Right cardiac atrium (tissue), 5 donors: Measurements from ENCODE around the gene WTAP. TPM values are rescaled to one million over a fixed set of nuclear protein-coding genes. Genes with fewer than 3 reads are reported as not detected.
"Not testable (repeated sequence)": the region's sequence is repeated elsewhere in the genome, so short reads cannot be mapped to it uniquely, and the experiment has no call there.

ENCODE experiments used
- ATAC-seq, 2 donors: fragments of 200-7000 bp; cut with Tn5 transposase; one replicate each; pipeline versions ENCODE4 v1.8.0 to v1.9.1; 2020; ENCODE audit warnings: moderate library complexity in 2 of 2, mild to moderate bottlenecking in 1 of 2
- DNase-seq, 3 donors: peaks; one replicate each; pipeline ENCODE4 v3.0.0-alpha.2; 2020
- H3K27ac ChIP-seq: one replicate; pipeline ENCODE4 v1.5.1; 2013; ENCODE audit warnings: mild to moderate bottlenecking, low read length, control low read depth, moderate library complexity
- H3K27me3 ChIP-seq: one replicate; pipeline ENCODE4 v1.6.1; 2013; ENCODE audit not compliant: control insufficient read depth, insufficient read depth
- H3K4me1 ChIP-seq: one replicate; pipeline ENCODE4 v1.6.1; 2013; ENCODE audit warnings: low read length; ENCODE audit not compliant: control insufficient read depth, insufficient read depth
- H3K4me3 ChIP-seq: one replicate; pipeline ENCODE4 v1.5.1; 2013; ENCODE audit warnings: low read length, control low read depth
- H3K9me3 ChIP-seq: one replicate; pipeline ENCODE4 v1.6.1; 2013; ENCODE audit warnings: low read length; ENCODE audit not compliant: control insufficient read depth
- WGBS: extraction: QIAGEN DNeasy Blood & Tissue Kit; methylation state at CpG from one replicate; pipeline ENCODE4 v1.1.7; 2013; 5-methylcytosine and 5-hydroxymethylcytosine counted together
- intact Hi-C, 4 donors: fragments of 100-400 bp; cut with DNase I; formaldehyde crosslinking; loops; one replicate each; pipeline versions ENCODE4 v1.11.0 to v1.14.0; 2022 to 2023
- polyA plus RNA-seq: library from polyadenylated mRNA; stranded (reverse); fragments of 200-250 nt; gene quantifications from one replicate; pipeline ENCODE4 v1.2.3, GENCODE V29; 2013
- total RNA-seq, 4 donors: library from RNA; stranded (reverse); fragmentation: NEBNext Ultra II Directional; extraction: Animal tissue kit (Norgen Biotek cat#: 25700); gene quantifications; one replicate each; pipeline ENCODE4 v1.2.1, GENCODE V29; 2021
- donor health status: healthy with polysubstance abuse.
- donor health status: DM: no; HTN: yes; CAD: no.
- donor health status: DM: no; HTN: no; CAD: no.
- donor health status: DM: no; HTN: yes; CAD: no; lungs with severe emphysema.
- donor health status: DM: yes; HTN: yes; CAD: no.

The WTAP gene
- total and polyA plus RNA-seq, 5 donors = 46.1 to 61.0 (median 56.1) TPM

DNA sequence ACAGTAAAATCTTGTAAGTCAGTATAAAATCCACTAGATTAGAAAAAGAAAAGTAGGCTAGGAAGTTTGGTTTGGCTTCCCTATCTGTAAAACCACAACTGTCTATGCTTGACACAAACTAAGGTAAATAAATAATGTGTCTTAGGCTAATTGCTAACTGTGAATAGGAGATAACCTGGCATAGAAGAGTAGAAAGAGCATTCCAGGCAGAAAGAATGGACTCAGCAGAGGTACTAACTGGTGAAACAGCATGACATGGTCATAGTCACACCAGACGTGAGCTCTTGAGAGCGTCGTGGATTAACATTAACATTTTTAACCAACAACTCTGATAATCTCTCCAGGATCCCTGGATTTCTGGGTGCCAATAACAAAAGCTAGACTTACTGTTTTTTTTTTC, 8.7 kb upstream of the WTAP start:
- Histone ChIP-seq H3K4me3 (no peak overlapping the region), H3K27me3 (no peaks in the 10 kb centered on the region), H3K4me1 (peaks cover 14% of the 10 kb centered on the region), H3K27ac (no peak overlapping the region), H3K9me3 (no peaks in the 10 kb centered on the region)
- no peak for ATAC-seq
- intact Hi-C loops = no loop called here
- 69% methylated on average over 3 of the region's 3 CpGs for WGBS
- no peak for DNase-seq

GRCh38 chr6:159719287-159719686, 8.0 kb upstream of the WTAP start:
- WGBS = 96% methylated on average over 7 of the region's 7 CpGs
- no peak for ATAC-seq
- DNase-seq = no peak
- Histone ChIP-seq H3K4me3 (no peak overlapping the region), H3K27ac (no peak overlapping the region), H3K9me3 (no peaks in the 10 kb centered on the region), H3K4me1 (peaks cover 14% of the 10 kb centered on the region), H3K27me3 (no peaks in the 10 kb centered on the region)
- intact Hi-C loops = no loop called here

DNA sequence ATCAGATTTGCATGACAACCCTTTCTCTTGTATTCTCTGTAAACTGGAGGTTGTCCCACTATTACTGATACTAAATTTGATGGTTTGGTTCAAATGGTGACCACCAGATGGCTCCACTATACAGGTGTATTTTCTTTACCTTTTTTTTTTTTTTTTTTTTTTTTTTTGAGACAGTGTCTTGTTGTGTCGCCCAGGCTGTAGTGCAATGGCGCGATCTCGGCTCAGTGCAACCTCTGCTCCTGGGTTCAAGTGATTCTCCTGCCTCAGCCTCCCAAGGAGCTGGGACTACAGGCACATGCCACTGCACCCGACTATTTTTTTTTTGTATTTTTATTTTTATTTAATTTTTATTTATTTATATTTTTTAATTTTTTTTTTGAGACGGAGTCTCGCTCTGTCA, 6.6 kb upstream of the WTAP start:
- 75% methylated on average over 7 of the region's 7 CpGs for WGBS
- H3K27ac ChIP-seq = no peak overlapping the region
- no peak overlapping the region for H3K4me3 ChIP-seq
- H3K9me3 ChIP-seq = no peaks in the 10 kb centered on the region
- intact Hi-C loops = no loop called here
- no peaks in the 10 kb centered on the region for H3K27me3 ChIP-seq
- H3K4me1 ChIP-seq = peaks cover 8% of the 10 kb centered on the region
- ATAC-seq = no peak
- no peak for DNase-seq

- intact Hi-C loops, H3K27me3 ChIP-seq, H3K4me3 ChIP-seq, H3K27ac ChIP-seq, H3K9me3 ChIP-seq, DNase-seq, H3K4me1 ChIP-seq, ATAC-seq: not testable (repeated sequence)
- WGBS = 96% methylated on average over 3 of the region's 3 CpGs
Observed at GRCh38 chr6:159721981-159722380, 5.3 kb upstream of the WTAP start.

- no peaks in the 10 kb centered on the region for H3K4me1 ChIP-seq
- intact Hi-C loops = no loop called here
- no peak for ATAC-seq
- no peak for DNase-seq
- H3K9me3 ChIP-seq = no peaks in the 10 kb centered on the region
- no peak overlapping the region for H3K27ac ChIP-seq
- no peaks in the 10 kb centered on the region for H3K27me3 ChIP-seq
- no peak overlapping the region for H3K4me3 ChIP-seq
Observed at GRCh38 chr6:159722655-159723054, 4.7 kb upstream of the WTAP start.

DNA sequence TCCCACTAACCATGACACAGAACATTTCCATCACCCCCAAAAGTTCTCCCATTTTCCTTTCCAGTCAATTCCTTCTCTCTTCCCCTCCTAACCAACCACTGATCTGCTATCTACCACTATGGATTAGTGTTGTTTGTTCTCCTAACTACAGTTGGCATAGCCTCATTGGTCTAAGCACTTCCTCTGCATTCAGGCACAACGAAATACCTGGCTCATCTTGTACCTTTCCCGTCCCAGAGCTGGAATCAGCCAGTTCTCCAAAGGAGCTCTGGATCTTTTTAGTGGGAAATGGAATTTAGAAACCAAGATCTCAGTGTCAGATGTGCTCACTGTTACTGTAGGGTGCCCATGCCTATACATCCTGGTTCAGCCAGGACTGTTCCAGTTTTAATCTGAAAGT, 4.0 kb upstream of the WTAP start:
- WGBS = 97% methylated on average over 2 of the region's 2 CpGs
- ATAC-seq (no peak), DNase-seq (no peak)
- intact Hi-C loops = no loop called here
- Histone ChIP-seq H3K4me3 (no peak overlapping the region), H3K27ac (no peak overlapping the region), H3K9me3 (no peaks in the 10 kb centered on the region), H3K27me3 (no peaks in the 10 kb centered on the region), H3K4me1 (no peaks in the 10 kb centered on the region)

GRCh38 chr6:159724778-159725177, 2.5 kb upstream of the WTAP start:
- Histone ChIP-seq H3K4me3 (no peak overlapping the region), H3K27ac (no peak overlapping the region), H3K4me1 (peaks cover 2% of the 10 kb centered on the region), H3K27me3 (no peaks in the 10 kb centered on the region), H3K9me3 (no peaks in the 10 kb centered on the region)
- DNase-seq = no peak
- intact Hi-C loops = loop anchor here in 3 of 4 donors (5.0 kb wide), 2 partner anchors 32 to 63 kb away; partner anchors contain the start of genes SOD2 (in 3 of the 3) and TCP1 (in 1 of the 3)
- ATAC-seq = no peak
- 92% methylated on average over 4 of the region's 4 CpGs for WGBS

- not testable (repeated sequence) for H3K4me1 ChIP-seq
- 96% methylated on average over 3 of the region's 3 CpGs for WGBS
Observed at GRCh38 chr6:159725208-159725607, 2.1 kb upstream of the WTAP start.

GRCh38 chr6:159726255-159726917, 920 bp upstream of the WTAP start:
- peak; percentile 30 to 43 for ATAC-seq
- peak overlapping the region; percentile 99 for H3K27ac ChIP-seq
- intact Hi-C loops = loop anchor here in 3 of 4 donors (5.0 kb wide), 2 partner anchors 34 to 61 kb away; partner anchors contain the start of genes SOD2 (in 3 of the 3) and TCP1 (in 1 of the 3)
- no peaks in the 10 kb centered on the region for H3K9me3 ChIP-seq
- H3K27me3 ChIP-seq = no peaks in the 10 kb centered on the region
- peak overlapping the region; percentile 90 for H3K4me3 ChIP-seq
- peaks cover 4% of the 10 kb centered on the region for H3K4me1 ChIP-seq
- no peak for DNase-seq
- 1% methylated on average over 30 of the region's 30 CpGs for WGBS

More at GRCh38 chr6:159725208-159725607, 2.1 kb upstream of the WTAP start:
- H3K4me3 ChIP-seq, H3K27me3 ChIP-seq, ATAC-seq, H3K27ac ChIP-seq, DNase-seq, H3K9me3 ChIP-seq: not testable (repeated sequence)
- intact Hi-C loops = loop anchor here in 3 of 4 donors (5.0 kb wide), 2 partner anchors 33 to 62 kb away; partner anchors contain the start of genes SOD2 (in 3 of the 3) and TCP1 (in 1 of the 3)

GRCh38 chr6:159727717-159728445, 575 bp downstream of the WTAP start:
- Histone ChIP-seq H3K4me1 (peaks cover 4% of the 10 kb centered on the region), H3K27ac (peak overlapping the region; percentile 96), H3K27me3 (no peaks in the 10 kb centered on the region), H3K4me3 (peak overlapping the region; percentile 90), H3K9me3 (no peaks in the 10 kb centered on the region)
- ATAC-seq (peak; percentile 46 to 57), DNase-seq (no peak)
- under 1% methylated on average over 44 of the region's 44 CpGs for WGBS
- intact Hi-C loops = loop anchor here in 3 of 4 donors (5.0 kb wide), 2 partner anchors 36 to 59 kb away; partner anchors contain the start of genes SOD2 (in 3 of the 3) and TCP1 (in 1 of the 3)

- H3K27me3 ChIP-seq = no peaks in the 10 kb centered on the region
- no peak for DNase-seq
- intact Hi-C loops = loop anchor here in 3 of 4 donors (5.0 kb wide), 2 partner anchors 36 to 59 kb away; partner anchors contain the start of genes SOD2 (in 3 of the 3) and TCP1 (in 1 of the 3)
- WGBS = 1% methylated on average over 9 of the region's 9 CpGs
- H3K4me1 ChIP-seq = peaks cover 4% of the 10 kb centered on the region
- no peaks in the 10 kb centered on the region for H3K9me3 ChIP-seq
- no peak overlapping the region for H3K27ac ChIP-seq
- no peak for ATAC-seq
- H3K4me3 ChIP-seq = peak overlapping the region; percentile 90
Observed at GRCh38 chr6:159728531-159728964, 1.2 kb downstream of the WTAP start.
